Psoas muscle (tissue), 8 donors: ENCODE measurements around the gene BBLN. TPM values are rescaled to one million over a fixed set of nuclear protein-coding genes. Genes with fewer than 3 reads are reported as not detected.
A peak's percentile ranks its signal among the peaks of the same experiment; 100 is the strongest.
"Not testable (repeated sequence)": the region's sequence is repeated elsewhere in the genome, so short reads cannot be mapped to it uniquely, and the experiment has no call there.

ENCODE experiments used
- ATAC-seq, 4 donors: fragments of 200-7000 bp; cut with Tn5 transposase; one replicate each; pipeline ENCODE4 v1.9.1; 2020; ENCODE audit warnings: moderate library complexity in 3 of 4, mild to moderate bottlenecking in 2 of 4
- DNase-seq, 2 donors: peaks; one replicate each; pipeline ENCODE4 v3.0.0-alpha.2; 2020
- H3K27ac ChIP-seq: fragments of 200-600 bp; one replicate; pipeline ENCODE4 v1.8.0; 2022
- H3K27me3 ChIP-seq, 3 donors: fragments of 200-600 bp in 1 of 3; one replicate each; pipeline versions ENCODE4 v1.6.1 to v1.8.0; 2013 to 2022; ENCODE audit warnings: low read length in 2 of 3, mild to moderate bottlenecking in 2 of 3, moderate library complexity in 1 of 3; ENCODE audit not compliant: insufficient read depth in 3 of 3
- H3K36me3 ChIP-seq, 2 donors: fragments of 200-600 bp in 1 of 2; one replicate each; pipeline versions ENCODE4 v1.6.1 to v1.8.0; 2013 to 2022; ENCODE audit warnings: low read depth in 1 of 2, mild to moderate bottlenecking in 1 of 2, moderate library complexity in 1 of 2; ENCODE audit not compliant: insufficient read depth in 1 of 2
- H3K4me1 ChIP-seq: fragments of 200-600 bp; one replicate; pipeline ENCODE4 v1.8.0; 2022
- H3K4me3 ChIP-seq: fragments of 200-600 bp; one replicate; pipeline ENCODE4 v1.8.0; 2022; ENCODE audit warnings: mild to moderate bottlenecking
- H3K9me3 ChIP-seq: fragments of 200-600 bp; one replicate; pipeline ENCODE4 v1.8.0; 2022
- CTCF ChIP-seq: fragments of 200-600 bp; IDR thresholded peaks from one replicate; pipeline ENCODE4 v1.8.0; 2022; ENCODE audit warnings: antibody characterized with exemption
- WGBS, 3 donors: extraction: QIAGEN DNeasy Blood & Tissue Kit; methylation state at CpG; one replicate each; pipeline versions ENCODE4 v1.1.6 to v1.1.7; 2013; 5-methylcytosine and 5-hydroxymethylcytosine counted together
- intact Hi-C, 2 donors: fragments of 100-400 bp; cut with DNase I; formaldehyde crosslinking; loops; one replicate each; pipeline versions ENCODE4 v1.11.0 to v1.14.2; 2022
- polyA plus RNA-seq, 3 donors: library from polyadenylated mRNA; stranded (reverse); fragments of 200-250 nt; gene quantifications; one replicate each; pipeline ENCODE4 v1.2.3, GENCODE V29; 2013
- total RNA-seq, 4 donors: library from RNA; stranded (reverse); fragmentation: NEBNext Ultra II Directional in 2 of 4; extraction: Animal tissue kit (Norgen Biotek cat#: 25700) in 2 of 4; gene quantifications; one replicate each; pipeline versions ENCODE4 v1.2.1 to v1.2.4, GENCODE V29; 2021 to 2023
- donor health status: healthy with polysubstance abuse.
- donor health status: DM: no; HTN: no; CAD: no; lungs with moderate emphysema.
- donor health status: Bipolar disorder and iron deficiency.
- donor health status: healthy.
- donor health status: DM: yes; HTN: yes; CAD: no.
- donor health status: DM: no; HTN: no; CAD: no.
- donor health status: DM: no; HTN: no; CAD: no.
- donor health status: DM: yes; HTN: yes; CAD: no.

Gene BBLN
- total and polyA plus RNA-seq, 7 donors, result 14.0 to 36.2 (median 21.3) TPM

GRCh38 chr9:128128836-128129590 is 31.1 kb upstream of the BBLN start:
- Histone ChIP-seq H3K36me3 (peaks cover 0 to 18% of the 10 kb centered on the region in 2 donors), H3K27ac (peak overlapping the region; percentile 95), H3K4me1 (peaks cover 31% of the 10 kb centered on the region), H3K4me3 (peak overlapping the region; percentile 98), H3K27me3 (no peaks in the 10 kb centered on the region), H3K9me3 (no peaks in the 10 kb centered on the region)
- intact Hi-C loops, result no loop called here
- WGBS, 3 donors, result 44 to 53% (median 45%) methylated on average over 29 of the region's 29 CpGs
- DNase-seq (peak; percentile 20 to 59), ATAC-seq (no peak)
- TF ChIP-seq CTCF, result no peak

DNA sequence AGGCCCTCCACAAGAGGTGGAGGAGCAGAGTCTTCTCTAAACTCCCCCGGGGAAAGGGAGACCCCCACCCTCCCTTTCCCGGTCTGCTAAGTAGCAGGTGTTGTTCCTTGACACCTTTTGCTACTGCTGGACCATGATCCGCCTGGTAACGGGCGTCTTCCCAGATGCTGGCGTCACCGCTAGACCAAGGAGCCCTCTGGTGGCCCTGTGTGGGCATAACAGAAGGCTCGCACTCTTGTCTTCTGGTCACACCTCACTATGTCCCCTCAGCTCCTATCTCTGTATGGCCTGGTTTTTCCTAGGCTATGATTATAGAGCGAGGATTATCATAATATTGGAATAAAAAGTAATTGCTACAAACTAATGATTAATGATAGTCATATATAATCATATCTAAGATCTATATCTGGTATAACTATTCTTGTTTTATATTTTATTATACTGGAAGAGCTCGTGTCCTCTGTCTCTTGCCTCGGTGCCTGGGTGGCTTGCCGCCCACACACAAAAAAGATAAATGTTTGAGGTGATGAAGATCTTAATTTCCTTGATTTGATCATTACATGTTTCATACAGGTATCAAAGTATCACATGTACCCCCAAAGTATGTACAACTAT is 30.0 kb upstream of the BBLN start:
- H3K27me3 ChIP-seq, intact Hi-C loops, ATAC-seq, H3K27ac ChIP-seq, H3K9me3 ChIP-seq, H3K4me3 ChIP-seq, H3K36me3 ChIP-seq: not testable (repeated sequence)
- peaks cover 27% of the 10 kb centered on the region for H3K4me1 ChIP-seq
- peak; percentile 45 for TF ChIP-seq CTCF
- 25 to 29% (median 26%) methylated on average over 12 of the region's 12 CpGs for WGBS, 3 donors
- peak; percentile 55 to 70 for DNase-seq

DNA sequence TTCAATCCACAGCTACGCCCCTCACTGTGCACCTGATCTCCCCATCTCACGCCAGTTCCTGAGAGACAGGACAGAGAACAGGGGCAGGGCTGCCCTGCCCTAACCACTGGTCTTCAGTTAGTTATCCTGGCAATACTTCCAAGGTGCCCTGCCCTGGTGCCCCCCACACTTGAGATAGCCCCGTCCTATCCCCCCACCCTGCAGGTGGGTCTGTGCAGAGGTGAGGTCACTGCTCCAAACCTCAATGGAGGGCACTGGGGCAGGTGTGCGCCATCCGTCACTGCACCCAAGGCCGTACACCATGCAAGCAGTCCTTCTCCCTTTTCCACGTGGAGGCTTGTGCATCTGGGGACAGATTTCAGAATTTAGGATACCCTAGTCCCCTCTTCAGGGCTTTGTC is 29.4 kb upstream of the BBLN start:
- H3K27me3 ChIP-seq, H3K4me3 ChIP-seq, H3K36me3 ChIP-seq, H3K9me3 ChIP-seq, intact Hi-C loops, H3K27ac ChIP-seq, ATAC-seq: not testable (repeated sequence)
- peak; percentile 6 to 34 for DNase-seq
- WGBS, 3 donors, result 64 to 73% (median 72%) methylated on average over 6 to 7 of the region's 7 CpGs
- peaks cover 21% of the 10 kb centered on the region for H3K4me1 ChIP-seq

GRCh38 chr9:128131346-128131745 is 28.7 kb upstream of the BBLN start:
- H3K4me3 ChIP-seq, intact Hi-C loops, ATAC-seq, H3K27ac ChIP-seq, H3K36me3 ChIP-seq, H3K9me3 ChIP-seq, H3K27me3 ChIP-seq: not testable (repeated sequence)
- WGBS, 3 donors, result 64 to 73% (median 70%) methylated on average over 8 of the region's 8 CpGs
- peaks cover 14% of the 10 kb centered on the region for H3K4me1 ChIP-seq
- peak; percentile 4 to 20 for DNase-seq

- 15 to 31% (median 17%) methylated on average over 8 of the region's 8 CpGs for WGBS, 3 donors
- ATAC-seq, H3K27ac ChIP-seq, H3K4me1 ChIP-seq, H3K36me3 ChIP-seq, H3K9me3 ChIP-seq, H3K4me3 ChIP-seq, H3K27me3 ChIP-seq, intact Hi-C loops: not testable (repeated sequence)
- DNase-seq, result peak; percentile 30 to 57
These were observed 27.9 kb upstream of the BBLN start for GRCh38 chr9:128132139-128132538.

- H3K27ac ChIP-seq, intact Hi-C loops, H3K9me3 ChIP-seq, H3K4me3 ChIP-seq, DNase-seq, H3K4me1 ChIP-seq, ATAC-seq, H3K27me3 ChIP-seq, H3K36me3 ChIP-seq: not testable (repeated sequence)
- 84 to 88% (median 87%) methylated on average over 8 of the region's 8 CpGs for WGBS, 3 donors
These were observed 24.5 kb upstream of the BBLN start for GRCh38 chr9:128135561-128135960.
